OCI-LY7 (cell line): ENCODE measurements around the gene PCDH10. TPM values are rescaled to one million over a fixed set of nuclear protein-coding genes. Genes with fewer than 3 reads are reported as not detected.

Experiments
- Bru-seq: library from RNA; stranded (reverse); fragments of 400-500 nt; gene quantifications from one replicate; lab custom pipeline; 2021; lab: Mats Ljungman, UMichigan
- BruChase-seq, 2 experiments: library from RNA; stranded (reverse); fragments of 400-500 nt; gene quantifications; one replicate each; lab custom pipeline; 2021; lab: Mats Ljungman, UMichigan
- BruUV-seq: library from RNA; stranded (reverse); fragments of 400-500 nt; replicated peaks from 2 replicates; lab custom pipeline; 2021; lab: Mats Ljungman, UMichigan
- CTCF ChIA-PET: fragments of 300-600 bp; sonication (Branson Sonifier 250); formaldehyde crosslinking; loops from one replicate; lab custom pipeline; 2022; ENCODE audit warnings: antibody characterized with exemption; ENCODE audit not compliant: unreplicated experiment; lab: Charles Lee
- POLR2A ChIA-PET: fragments of 300-600 bp; sonication (Branson Sonifier 250); formaldehyde crosslinking; loops from one replicate; lab custom pipeline; 2022; ENCODE audit warnings: antibody characterized with exemption; lab: Charles Lee
- DNase-seq: peaks from one replicate; pipeline ENCODE4 v3.0.0-alpha.2; 2015; ENCODE audit warnings: low spot score
- H2AFZ ChIP-seq: fragments of 200-600 bp; sonication (generic), shearing (Covaris generic); 2 replicates; pipeline ENCODE4 v1.6.1; 2014; ENCODE audit warnings: mild to moderate bottlenecking, antibody characterized with exemption, low read length, moderate library complexity
- H3K27ac ChIP-seq: fragments of 200-600 bp; sonication (generic); 2 replicates; pipeline ENCODE4 v1.5.1; 2014; ENCODE audit warnings: mixed run types, low read depth, mild to moderate bottlenecking, moderate library complexity, low read length, inconsistent platforms; ENCODE audit not compliant: poor library complexity, severe bottlenecking
- H3K36me3 ChIP-seq: fragments of 200-600 bp; sonication (generic); 2 replicates; pipeline ENCODE4 v1.6.1; 2014; ENCODE audit warnings: mild to moderate bottlenecking, antibody characterized with exemption, low read length, moderate library complexity, mixed read lengths; ENCODE audit not compliant: insufficient read depth
- H3K4me1 ChIP-seq: fragments of 200-600 bp; sonication (generic); 2 replicates; pipeline ENCODE4 v1.5.1; 2014; ENCODE audit warnings: mild to moderate bottlenecking, low read length; ENCODE audit not compliant: insufficient read depth, poor library complexity, severe bottlenecking
- H3K4me2 ChIP-seq: fragments of 200-600 bp; sonication (generic); 2 replicates; pipeline ENCODE4 v1.6.1; 2014; ENCODE audit warnings: mild to moderate bottlenecking, low read length
- H3K4me3 ChIP-seq: fragments of 200-600 bp; sonication (generic); 2 replicates; pipeline ENCODE4 v1.5.1; 2014; ENCODE audit warnings: mild to moderate bottlenecking, low read depth, low read length; ENCODE audit not compliant: poor library complexity, severe bottlenecking
- H3K79me2 ChIP-seq: fragments of 200-600 bp; sonication (generic); 2 replicates; pipeline ENCODE4 v1.6.1; 2016; ENCODE audit warnings: low read depth, mild to moderate bottlenecking, low read length, moderate library complexity, mixed read lengths; ENCODE audit not compliant: insufficient read depth
- H3K9me2 ChIP-seq: fragments of 200-600 bp; sonication (generic); 2 replicates; pipeline ENCODE4 v1.6.1; 2016; ENCODE audit warnings: mild to moderate bottlenecking, low read length, mixed read lengths; ENCODE audit not compliant: insufficient read depth
- H3K9me3 ChIP-seq: fragments of 200-600 bp; sonication (generic); 2 replicates; pipeline ENCODE4 v1.6.1; 2014; ENCODE audit warnings: mild to moderate bottlenecking, mixed run types, low read length, mixed read lengths
- H4K20me1 ChIP-seq: fragments of 200-600 bp; sonication (generic); 2 replicates; pipeline ENCODE4 v1.6.1; 2014; ENCODE audit warnings: mild to moderate bottlenecking, antibody characterized with exemption, low read length, moderate library complexity, mixed read lengths; ENCODE audit not compliant: insufficient read depth
- CTCF ChIP-seq: fragments of 200-600 bp; sonication (generic); conservative IDR thresholded peaks from 2 replicates; pipeline ENCODE4 v1.5.1; 2014; ENCODE audit warnings: mild to moderate bottlenecking, antibody characterized with exemption, low read length, moderate library complexity, mixed read lengths
- EZH2phosphoT487 ChIP-seq: fragments of 200-600 bp; sonication (generic); IDR thresholded peaks from 2 replicates; pipeline ENCODE4 v1.6.1; 2018; ENCODE audit warnings: low read depth, borderline replicate concordance, mild to moderate bottlenecking, mixed run types, antibody characterized with exemption, low read length, moderate library complexity, mixed read lengths
- intact Hi-C: fragments of 100-400 bp; cut with micrococcal nuclease; formaldehyde crosslinking; loops from one replicate; pipeline ENCODE4 v1.10.0; 2022; ENCODE audit not compliant: unreplicated experiment
- long read RNA-seq: library from polyadenylated mRNA; stranded (forward); transcript quantifications from one replicate; pipeline ENCODE4 v2.0.0, GENCODE V29; 2022
- total RNA-seq, 2 experiments: library from RNA; depleted of rRNA in 1 of 2; stranded (reverse); fragments of >200 nt in 1 of 2; shearing (Covaris generic) in 1 of 2; gene quantifications; 2 replicates each; pipeline ENCODE4 v1.2.3, GENCODE V29; 2014 to 2022

The PCDH10 gene, protein sequence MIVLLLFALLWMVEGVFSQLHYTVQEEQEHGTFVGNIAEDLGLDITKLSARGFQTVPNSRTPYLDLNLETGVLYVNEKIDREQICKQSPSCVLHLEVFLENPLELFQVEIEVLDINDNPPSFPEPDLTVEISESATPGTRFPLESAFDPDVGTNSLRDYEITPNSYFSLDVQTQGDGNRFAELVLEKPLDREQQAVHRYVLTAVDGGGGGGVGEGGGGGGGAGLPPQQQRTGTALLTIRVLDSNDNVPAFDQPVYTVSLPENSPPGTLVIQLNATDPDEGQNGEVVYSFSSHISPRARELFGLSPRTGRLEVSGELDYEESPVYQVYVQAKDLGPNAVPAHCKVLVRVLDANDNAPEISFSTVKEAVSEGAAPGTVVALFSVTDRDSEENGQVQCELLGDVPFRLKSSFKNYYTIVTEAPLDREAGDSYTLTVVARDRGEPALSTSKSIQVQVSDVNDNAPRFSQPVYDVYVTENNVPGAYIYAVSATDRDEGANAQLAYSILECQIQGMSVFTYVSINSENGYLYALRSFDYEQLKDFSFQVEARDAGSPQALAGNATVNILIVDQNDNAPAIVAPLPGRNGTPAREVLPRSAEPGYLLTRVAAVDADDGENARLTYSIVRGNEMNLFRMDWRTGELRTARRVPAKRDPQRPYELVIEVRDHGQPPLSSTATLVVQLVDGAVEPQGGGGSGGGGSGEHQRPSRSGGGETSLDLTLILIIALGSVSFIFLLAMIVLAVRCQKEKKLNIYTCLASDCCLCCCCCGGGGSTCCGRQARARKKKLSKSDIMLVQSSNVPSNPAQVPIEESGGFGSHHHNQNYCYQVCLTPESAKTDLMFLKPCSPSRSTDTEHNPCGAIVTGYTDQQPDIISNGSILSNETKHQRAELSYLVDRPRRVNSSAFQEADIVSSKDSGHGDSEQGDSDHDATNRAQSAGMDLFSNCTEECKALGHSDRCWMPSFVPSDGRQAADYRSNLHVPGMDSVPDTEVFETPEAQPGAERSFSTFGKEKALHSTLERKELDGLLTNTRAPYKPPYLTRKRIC
- total RNA-seq (2014; rRNA removed; shearing (Covaris generic)) (0.21 TPM in 1 of 2 replicates, not detected in the other), total RNA-seq (2022) (not detected in 2 replicates), Bru-seq, nascent RNA (not detected), BruChase-seq, experiment 1, labeled RNA remaining after a 6-hour chase (not detected), BruChase-seq, experiment 2, labeled RNA remaining after a 2-hour chase (not detected)
- long read RNA-seq, result 0 reads

DNA sequence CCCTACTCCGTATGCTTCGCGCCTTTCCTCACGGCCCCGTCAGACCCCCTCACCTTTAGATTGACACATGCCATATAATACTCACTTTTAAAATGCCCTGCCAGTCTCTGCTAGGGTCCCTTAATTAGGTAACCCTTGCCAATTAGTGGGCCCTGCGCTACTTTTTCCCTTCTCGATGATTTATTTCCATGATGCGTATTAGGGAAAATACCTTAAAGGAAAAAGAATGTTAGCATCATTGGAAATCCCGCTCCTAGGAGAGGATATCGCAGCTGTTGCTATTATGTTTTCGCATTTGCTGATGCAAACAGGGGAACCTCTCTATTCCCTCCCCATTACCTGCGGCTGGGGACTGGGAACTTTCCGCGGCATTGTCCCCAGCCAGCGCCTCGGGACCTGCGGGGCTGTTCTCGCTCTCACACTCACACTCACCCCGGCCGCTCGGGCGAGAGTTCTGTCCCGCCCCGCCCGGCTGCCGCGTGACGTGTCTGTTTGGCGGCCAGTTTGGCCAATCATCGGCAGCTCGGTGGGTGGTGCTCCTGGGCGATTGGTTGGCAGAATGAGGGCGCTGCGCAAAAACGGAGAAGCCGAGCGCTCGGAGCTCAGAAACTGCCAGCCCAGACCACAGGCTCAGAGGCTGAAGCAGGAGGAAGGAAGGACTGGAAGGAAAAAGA is at the start of gene PCDH10:
Gene PCDH10, plus strand, starts transcription at position 605 of the 674 bp plus-strand sequence. CDS start 847 bp downstream, outside the sequence.
- TF ChIP-seq EZH2phosphoT487 (no peak), CTCF (no peak)
- ChIA-PET CTCF (no interaction called here), POLR2A (no interaction called here)
- no peaks in the 10 kb centered on the region for H3K4me1 ChIP-seq
- H3K4me2 ChIP-seq, result no peak within 1 kb of the TSS
- H3K36me3 ChIP-seq, result no peaks in the 10 kb centered on the region
- no peak within 1 kb of the TSS for H3K27ac ChIP-seq
- H3K9me3 ChIP-seq, result no peaks in the 10 kb centered on the region
- intact Hi-C loops, result no loop called here
- H3K79me2 ChIP-seq, result no peaks in the 10 kb centered on the region
- H4K20me1 ChIP-seq, result no peaks in the 10 kb centered on the region
- no peaks in the 10 kb centered on the region for H3K9me2 ChIP-seq
- BruUV-seq, result no TSS peak
- no peak within 1 kb of the TSS for H3K4me3 ChIP-seq
- DNase-seq, result no peak
- no peak within 1 kb of the TSS for H2AFZ ChIP-seq

- Histone ChIP-seq H3K4me2 (no peak overlapping the region), H3K36me3 (no peaks in the 10 kb centered on the region), H4K20me1 (no peaks in the 10 kb centered on the region), H3K4me3 (no peak overlapping the region), H3K79me2 (no peaks in the 10 kb centered on the region), H2AFZ (no peak overlapping the region), H3K27ac (no peak overlapping the region), H3K9me3 (no peaks in the 10 kb centered on the region), H3K9me2 (no peaks in the 10 kb centered on the region), H3K4me1 (no peaks in the 10 kb centered on the region)
- DNase-seq, result no peak
- intact Hi-C loops, result no loop called here
- POLR2A ChIA-PET, result no interaction called here
- no TSS peak for BruUV-seq
- TF ChIP-seq CTCF, result no peak
- TF ChIP-seq EZH2phosphoT487, result no peak
- CTCF ChIA-PET, result no interaction called here
These were observed 47.1 kb upstream of the PCDH10 start for GRCh38 chr4:133102043-133102442.
